ENCODE measurements around the gene PSD2. TPM values are rescaled to one million over a fixed set of nuclear protein-coding genes. Genes with fewer than 3 reads are reported as not detected.
"Not testable (repeated sequence)": the region's sequence is repeated elsewhere in the genome, so short reads cannot be mapped to it uniquely, and the experiment has no call there.

Gene PSD2
- total RNA-seq, 1 experiment from 2014 or later: not detected

GRCh38 chr5:139792655-139793054, 3.0 kb upstream of the PSD2 start:
- H3K79me2 ChIP-seq (ENCODE audit: low read length); H3K9me2 ChIP-seq (replicated peaks; ENCODE audit: insufficient read depth, low read length); H3K4me2 ChIP-seq (ENCODE audit: low read depth, low read length, poor library complexity, severe bottlenecking); DNase-seq; H2AFZ ChIP-seq (ENCODE audit: low read length); H3K27me3 ChIP-seq (ENCODE audit: low read length); H3K27ac ChIP-seq (ENCODE audit: low read length); H3K4me3 ChIP-seq (ENCODE audit: low read length); H3K9ac ChIP-seq (ENCODE audit: low read length); H3K9me3 ChIP-seq (ENCODE audit: low read length); H3K36me3 ChIP-seq (ENCODE audit: insufficient read depth, low read length); H3K4me1 ChIP-seq (ENCODE audit: low read length); H4K20me1 ChIP-seq (ENCODE audit: insufficient read depth, low read depth, low read length): not testable (repeated sequence)

- no peak for DNase-seq
- H3K36me3 ChIP-seq (ENCODE audit: insufficient read depth, low read length): no peaks in the 10 kb centered on the region
- H3K4me1 ChIP-seq (ENCODE audit: low read length): no peaks in the 10 kb centered on the region
- no peak overlapping the region for H3K9ac ChIP-seq (ENCODE audit: low read length)
- H4K20me1 ChIP-seq (ENCODE audit: insufficient read depth, low read depth, low read length): 0 out of 2 replicates have a peak, but pooled peaks cover 3% of the 10 kb centered on the region
- H3K4me2 ChIP-seq (ENCODE audit: low read depth, low read length, poor library complexity, severe bottlenecking): no peak overlapping the region
- H3K27me3 ChIP-seq (ENCODE audit: low read length): no peaks in the 10 kb centered on the region
- no peak overlapping the region for H3K4me3 ChIP-seq (ENCODE audit: low read length)
- no peak overlapping the region for H3K27ac ChIP-seq (ENCODE audit: low read length)
- no peaks in the 10 kb centered on the region for H3K79me2 ChIP-seq (ENCODE audit: low read length)
- no peaks in the 10 kb centered on the region for H3K9me2 ChIP-seq (replicated peaks; ENCODE audit: insufficient read depth, low read length)
- H2AFZ ChIP-seq (ENCODE audit: low read length): no peak overlapping the region
- H3K9me3 ChIP-seq (ENCODE audit: low read length): no peaks in the 10 kb centered on the region
Measured at GRCh38 chr5:139794067-139794846, 1.4 kb upstream of the PSD2 start.

- Histone ChIP-seq H2AFZ (ENCODE audit: low read length) (no peak overlapping the region), H3K4me1 (ENCODE audit: low read length) (no peaks in the 10 kb centered on the region), H4K20me1 (ENCODE audit: insufficient read depth, low read depth, low read length) (0 out of 2 replicates have a peak, but pooled peaks cover 3% of the 10 kb centered on the region), H3K4me2 (ENCODE audit: low read depth, low read length, poor library complexity, severe bottlenecking) (no peak overlapping the region), H3K9ac (ENCODE audit: low read length) (no peak overlapping the region), H3K79me2 (ENCODE audit: low read length) (no peaks in the 10 kb centered on the region), H3K27ac (ENCODE audit: low read length) (no peak overlapping the region), H3K9me3 (ENCODE audit: low read length) (no peaks in the 10 kb centered on the region), H3K27me3 (ENCODE audit: low read length) (no peaks in the 10 kb centered on the region), H3K4me3 (ENCODE audit: low read length) (no peak overlapping the region), H3K36me3 (ENCODE audit: insufficient read depth, low read length) (no peaks in the 10 kb centered on the region), H3K9me2 (replicated peaks; ENCODE audit: insufficient read depth, low read length) (no peaks in the 10 kb centered on the region)
- no peak for DNase-seq
Measured at GRCh38 chr5:139796061-139796806, 626 bp downstream of the PSD2 start.

- Histone ChIP-seq H2AFZ (ENCODE audit: low read length) (no peak overlapping the region), H3K9ac (ENCODE audit: low read length) (no peak overlapping the region), H3K27ac (ENCODE audit: low read length) (no peak overlapping the region), H3K79me2 (ENCODE audit: low read length) (no peaks in the 10 kb centered on the region), H3K9me2 (replicated peaks; ENCODE audit: insufficient read depth, low read length) (no peaks in the 10 kb centered on the region), H3K27me3 (ENCODE audit: low read length) (no peaks in the 10 kb centered on the region), H3K9me3 (ENCODE audit: low read length) (no peaks in the 10 kb centered on the region), H4K20me1 (ENCODE audit: insufficient read depth, low read depth, low read length) (0 out of 2 replicates have a peak, but pooled peaks cover 3% of the 10 kb centered on the region), H3K36me3 (ENCODE audit: insufficient read depth, low read length) (no peaks in the 10 kb centered on the region), H3K4me3 (ENCODE audit: low read length) (no peak overlapping the region), H3K4me1 (ENCODE audit: low read length) (no peaks in the 10 kb centered on the region), H3K4me2 (ENCODE audit: low read depth, low read length, poor library complexity, severe bottlenecking) (no peak overlapping the region)
- no peak for DNase-seq
Measured at GRCh38 chr5:139797335-139797734, 1.7 kb downstream of the PSD2 start.

- Histone ChIP-seq H3K9me2 (replicated peaks; ENCODE audit: insufficient read depth, low read length) (no peaks in the 10 kb centered on the region), H3K27me3 (ENCODE audit: low read length) (no peaks in the 10 kb centered on the region), H2AFZ (ENCODE audit: low read length) (no peak overlapping the region), H3K27ac (ENCODE audit: low read length) (no peak overlapping the region), H3K9me3 (ENCODE audit: low read length) (no peaks in the 10 kb centered on the region), H4K20me1 (ENCODE audit: insufficient read depth, low read depth, low read length) (0 out of 2 replicates have a peak, but pooled peaks cover 3% of the 10 kb centered on the region), H3K9ac (ENCODE audit: low read length) (no peak overlapping the region), H3K4me2 (ENCODE audit: low read depth, low read length, poor library complexity, severe bottlenecking) (no peak overlapping the region), H3K79me2 (ENCODE audit: low read length) (no peaks in the 10 kb centered on the region), H3K4me1 (ENCODE audit: low read length) (no peaks in the 10 kb centered on the region), H3K36me3 (ENCODE audit: insufficient read depth, low read length) (no peaks in the 10 kb centered on the region), H3K4me3 (ENCODE audit: low read length) (no peak overlapping the region)
- DNase-seq: no peak
Measured at GRCh38 chr5:139797856-139798510, 2.4 kb downstream of the PSD2 start.

GRCh38 chr5:139798883-139799282, 3.3 kb downstream of the PSD2 start:
- Histone ChIP-seq H3K79me2 (ENCODE audit: low read length) (no peaks in the 10 kb centered on the region), H3K36me3 (ENCODE audit: insufficient read depth, low read length) (no peaks in the 10 kb centered on the region), H3K4me1 (ENCODE audit: low read length) (no peaks in the 10 kb centered on the region), H4K20me1 (ENCODE audit: insufficient read depth, low read depth, low read length) (no peaks in the 10 kb centered on the region), H3K4me2 (ENCODE audit: low read depth, low read length, poor library complexity, severe bottlenecking) (no peak overlapping the region), H3K9me2 (replicated peaks; ENCODE audit: insufficient read depth, low read length) (no peaks in the 10 kb centered on the region), H3K9me3 (ENCODE audit: low read length) (no peaks in the 10 kb centered on the region), H3K27me3 (ENCODE audit: low read length) (no peaks in the 10 kb centered on the region), H3K9ac (ENCODE audit: low read length) (no peak overlapping the region), H3K4me3 (ENCODE audit: low read length) (no peak overlapping the region), H2AFZ (ENCODE audit: low read length) (no peak overlapping the region), H3K27ac (ENCODE audit: low read length) (no peak overlapping the region)
- DNase-seq: no peak

- H3K9me3 ChIP-seq (ENCODE audit: low read length): no peaks in the 10 kb centered on the region
- H3K4me3 ChIP-seq (ENCODE audit: low read length): no peak overlapping the region
- no peaks in the 10 kb centered on the region for H3K4me1 ChIP-seq (ENCODE audit: low read length)
- no peaks in the 10 kb centered on the region for H3K27me3 ChIP-seq (ENCODE audit: low read length)
- H3K9me2 ChIP-seq (replicated peaks; ENCODE audit: insufficient read depth, low read length): no peaks in the 10 kb centered on the region
- no peak for DNase-seq
- H4K20me1 ChIP-seq (ENCODE audit: insufficient read depth, low read depth, low read length): no peaks in the 10 kb centered on the region
- no peaks in the 10 kb centered on the region for H3K79me2 ChIP-seq (ENCODE audit: low read length)
- H3K4me2 ChIP-seq (ENCODE audit: low read depth, low read length, poor library complexity, severe bottlenecking): no peak overlapping the region
- H3K9ac ChIP-seq (ENCODE audit: low read length): no peak overlapping the region
- no peak overlapping the region for H2AFZ ChIP-seq (ENCODE audit: low read length)
- H3K27ac ChIP-seq (ENCODE audit: low read length): no peak overlapping the region
- H3K36me3 ChIP-seq (ENCODE audit: insufficient read depth, low read length): no peaks in the 10 kb centered on the region
Measured at GRCh38 chr5:139799359-139799758, 3.8 kb downstream of the PSD2 start.

GRCh38 chr5:139803978-139804377, 8.4 kb downstream of the PSD2 start:
- Histone ChIP-seq H3K4me3 (ENCODE audit: low read length) (no peak overlapping the region), H3K27me3 (ENCODE audit: low read length) (no peaks in the 10 kb centered on the region), H4K20me1 (ENCODE audit: insufficient read depth, low read depth, low read length) (no peaks in the 10 kb centered on the region), H3K9me2 (replicated peaks; ENCODE audit: insufficient read depth, low read length) (no peaks in the 10 kb centered on the region), H2AFZ (ENCODE audit: low read length) (no peak overlapping the region), H3K4me2 (ENCODE audit: low read depth, low read length, poor library complexity, severe bottlenecking) (no peak overlapping the region), H3K36me3 (ENCODE audit: insufficient read depth, low read length) (no peaks in the 10 kb centered on the region), H3K27ac (ENCODE audit: low read length) (no peak overlapping the region), H3K9ac (ENCODE audit: low read length) (no peak overlapping the region), H3K4me1 (ENCODE audit: low read length) (no peaks in the 10 kb centered on the region), H3K9me3 (ENCODE audit: low read length) (no peaks in the 10 kb centered on the region), H3K79me2 (ENCODE audit: low read length) (no peaks in the 10 kb centered on the region)
- no peak for DNase-seq

Data from Karpas-422 (cell line).